OCI-LY7 (cell line): ENCODE data around the gene VIPR2. TPM values are rescaled to one million over a fixed set of nuclear protein-coding genes. Genes with fewer than 3 reads are reported as not detected.

ENCODE experiments used
- BruUV-seq: library from RNA; stranded (reverse); fragments of 400-500 nt; replicated peaks from 2 replicates; lab custom pipeline; 2021; lab: Mats Ljungman, UMichigan
- CTCF ChIA-PET: fragments of 300-600 bp; sonication (Branson Sonifier 250); formaldehyde crosslinking; loops from one replicate; lab custom pipeline; 2022; ENCODE audit warnings: antibody characterized with exemption; ENCODE audit not compliant: unreplicated experiment; lab: Charles Lee
- POLR2A ChIA-PET: fragments of 300-600 bp; sonication (Branson Sonifier 250); formaldehyde crosslinking; loops from one replicate; lab custom pipeline; 2022; ENCODE audit warnings: antibody characterized with exemption; lab: Charles Lee
- DNase-seq: peaks from one replicate; pipeline ENCODE4 v3.0.0-alpha.2; 2015; ENCODE audit warnings: low spot score
- H2AFZ ChIP-seq: fragments of 200-600 bp; sonication (generic), shearing (Covaris generic); 2 replicates; pipeline ENCODE4 v1.6.1; 2014; ENCODE audit warnings: mild to moderate bottlenecking, antibody characterized with exemption, low read length, moderate library complexity
- H3K27ac ChIP-seq: fragments of 200-600 bp; sonication (generic); 2 replicates; pipeline ENCODE4 v1.5.1; 2014; ENCODE audit warnings: mixed run types, low read depth, mild to moderate bottlenecking, moderate library complexity, low read length, inconsistent platforms; ENCODE audit not compliant: poor library complexity, severe bottlenecking
- H3K36me3 ChIP-seq: fragments of 200-600 bp; sonication (generic); 2 replicates; pipeline ENCODE4 v1.6.1; 2014; ENCODE audit warnings: mild to moderate bottlenecking, antibody characterized with exemption, low read length, moderate library complexity, mixed read lengths; ENCODE audit not compliant: insufficient read depth
- H3K4me1 ChIP-seq: fragments of 200-600 bp; sonication (generic); 2 replicates; pipeline ENCODE4 v1.5.1; 2014; ENCODE audit warnings: mild to moderate bottlenecking, low read length; ENCODE audit not compliant: insufficient read depth, poor library complexity, severe bottlenecking
- H3K4me2 ChIP-seq: fragments of 200-600 bp; sonication (generic); 2 replicates; pipeline ENCODE4 v1.6.1; 2014; ENCODE audit warnings: mild to moderate bottlenecking, low read length
- H3K4me3 ChIP-seq: fragments of 200-600 bp; sonication (generic); 2 replicates; pipeline ENCODE4 v1.5.1; 2014; ENCODE audit warnings: mild to moderate bottlenecking, low read depth, low read length; ENCODE audit not compliant: poor library complexity, severe bottlenecking
- H3K79me2 ChIP-seq: fragments of 200-600 bp; sonication (generic); 2 replicates; pipeline ENCODE4 v1.6.1; 2016; ENCODE audit warnings: low read depth, mild to moderate bottlenecking, low read length, moderate library complexity, mixed read lengths; ENCODE audit not compliant: insufficient read depth
- H3K9me2 ChIP-seq: fragments of 200-600 bp; sonication (generic); 2 replicates; pipeline ENCODE4 v1.6.1; 2016; ENCODE audit warnings: mild to moderate bottlenecking, low read length, mixed read lengths; ENCODE audit not compliant: insufficient read depth
- H3K9me3 ChIP-seq: fragments of 200-600 bp; sonication (generic); 2 replicates; pipeline ENCODE4 v1.6.1; 2014; ENCODE audit warnings: mild to moderate bottlenecking, mixed run types, low read length, mixed read lengths
- H4K20me1 ChIP-seq: fragments of 200-600 bp; sonication (generic); 2 replicates; pipeline ENCODE4 v1.6.1; 2014; ENCODE audit warnings: mild to moderate bottlenecking, antibody characterized with exemption, low read length, moderate library complexity, mixed read lengths; ENCODE audit not compliant: insufficient read depth
- CTCF ChIP-seq: fragments of 200-600 bp; sonication (generic); conservative IDR thresholded peaks from 2 replicates; pipeline ENCODE4 v1.5.1; 2014; ENCODE audit warnings: mild to moderate bottlenecking, antibody characterized with exemption, low read length, moderate library complexity, mixed read lengths
- EZH2phosphoT487 ChIP-seq: fragments of 200-600 bp; sonication (generic); IDR thresholded peaks from 2 replicates; pipeline ENCODE4 v1.6.1; 2018; ENCODE audit warnings: low read depth, borderline replicate concordance, mild to moderate bottlenecking, mixed run types, antibody characterized with exemption, low read length, moderate library complexity, mixed read lengths
- intact Hi-C: fragments of 100-400 bp; cut with micrococcal nuclease; formaldehyde crosslinking; loops from one replicate; pipeline ENCODE4 v1.10.0; 2022; ENCODE audit not compliant: unreplicated experiment
- total RNA-seq, 2 experiments: library from RNA; depleted of rRNA in 1 of 2; stranded (reverse); fragments of >200 nt in 1 of 2; shearing (Covaris generic) in 1 of 2; gene quantifications; 2 replicates each; pipeline ENCODE4 v1.2.3, GENCODE V29; 2014 to 2022

Gene VIPR2
- total RNA-seq, 2 experiments from 2014 or later: not detected

DNA sequence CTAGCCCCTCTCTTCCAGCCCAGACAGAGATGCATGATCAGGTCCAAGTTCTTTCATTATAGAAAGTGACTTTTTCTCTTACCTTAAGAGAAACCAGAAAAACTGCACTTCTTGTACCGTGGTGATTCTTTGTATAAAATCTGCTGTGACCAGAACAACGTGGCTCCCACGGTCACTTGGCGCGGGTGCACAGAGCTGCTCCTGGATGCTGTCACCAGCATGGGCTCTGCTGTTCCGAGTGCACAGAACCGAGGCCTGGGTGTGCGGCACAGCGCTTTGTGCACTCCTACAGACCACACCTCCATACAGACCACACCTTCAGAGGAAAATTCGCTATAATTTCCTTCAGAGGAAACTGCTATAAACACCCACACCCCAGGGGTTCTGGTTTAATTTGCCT lies 26.0 kb downstream of the VIPR2 start:
- H3K4me2 ChIP-seq: no peak overlapping the region
- no peaks in the 10 kb centered on the region for H3K9me3 ChIP-seq
- H4K20me1 ChIP-seq: no peaks in the 10 kb centered on the region
- no peaks in the 10 kb centered on the region for H3K4me1 ChIP-seq
- H3K9me2 ChIP-seq: no peaks in the 10 kb centered on the region
- H2AFZ ChIP-seq: no peak overlapping the region
- no peak overlapping the region for H3K27ac ChIP-seq
- no peaks in the 10 kb centered on the region for H3K79me2 ChIP-seq
- ChIA-PET CTCF (no interaction called here), POLR2A (no interaction called here)
- H3K4me3 ChIP-seq: no peak overlapping the region
- intact Hi-C loops: no loop called here
- BruUV-seq: no TSS peak
- no peak for DNase-seq
- H3K36me3 ChIP-seq: no peaks in the 10 kb centered on the region
- TF ChIP-seq CTCF (no peak), EZH2phosphoT487 (no peak)

DNA sequence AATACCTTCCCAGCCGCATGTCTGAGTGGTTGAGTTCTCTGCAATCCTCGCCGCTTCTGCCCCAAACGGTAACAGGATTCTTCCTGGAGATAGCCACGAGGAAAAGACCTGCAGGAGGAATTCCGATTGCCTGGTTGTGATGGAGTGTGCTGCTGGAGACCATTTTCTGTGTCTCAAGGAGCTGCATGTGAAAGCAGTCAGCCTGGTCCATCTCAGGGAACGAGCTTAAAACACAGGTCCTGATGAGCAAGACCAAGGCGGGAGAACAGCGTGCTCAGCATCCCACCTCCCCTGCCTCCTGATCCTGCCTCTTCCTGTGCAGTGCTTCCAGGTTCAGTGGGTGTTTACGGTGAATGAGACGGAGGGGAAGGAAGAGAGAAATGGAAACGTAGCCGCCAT lies 26.5 kb downstream of the VIPR2 start:
- Histone ChIP-seq H3K36me3 (no peaks in the 10 kb centered on the region), H3K9me2 (no peaks in the 10 kb centered on the region), H3K9me3 (no peaks in the 10 kb centered on the region), H3K4me2 (no peak overlapping the region), H4K20me1 (no peaks in the 10 kb centered on the region), H3K4me1 (no peaks in the 10 kb centered on the region), H3K27ac (no peak overlapping the region), H2AFZ (no peak overlapping the region), H3K4me3 (no peak overlapping the region), H3K79me2 (no peaks in the 10 kb centered on the region)
- no peak for DNase-seq
- TF ChIP-seq CTCF: no peak
- no peak for TF ChIP-seq EZH2phosphoT487
- ChIA-PET POLR2A (no interaction called here), CTCF (no interaction called here)
- intact Hi-C loops: no loop called here
- no TSS peak for BruUV-seq

DNA sequence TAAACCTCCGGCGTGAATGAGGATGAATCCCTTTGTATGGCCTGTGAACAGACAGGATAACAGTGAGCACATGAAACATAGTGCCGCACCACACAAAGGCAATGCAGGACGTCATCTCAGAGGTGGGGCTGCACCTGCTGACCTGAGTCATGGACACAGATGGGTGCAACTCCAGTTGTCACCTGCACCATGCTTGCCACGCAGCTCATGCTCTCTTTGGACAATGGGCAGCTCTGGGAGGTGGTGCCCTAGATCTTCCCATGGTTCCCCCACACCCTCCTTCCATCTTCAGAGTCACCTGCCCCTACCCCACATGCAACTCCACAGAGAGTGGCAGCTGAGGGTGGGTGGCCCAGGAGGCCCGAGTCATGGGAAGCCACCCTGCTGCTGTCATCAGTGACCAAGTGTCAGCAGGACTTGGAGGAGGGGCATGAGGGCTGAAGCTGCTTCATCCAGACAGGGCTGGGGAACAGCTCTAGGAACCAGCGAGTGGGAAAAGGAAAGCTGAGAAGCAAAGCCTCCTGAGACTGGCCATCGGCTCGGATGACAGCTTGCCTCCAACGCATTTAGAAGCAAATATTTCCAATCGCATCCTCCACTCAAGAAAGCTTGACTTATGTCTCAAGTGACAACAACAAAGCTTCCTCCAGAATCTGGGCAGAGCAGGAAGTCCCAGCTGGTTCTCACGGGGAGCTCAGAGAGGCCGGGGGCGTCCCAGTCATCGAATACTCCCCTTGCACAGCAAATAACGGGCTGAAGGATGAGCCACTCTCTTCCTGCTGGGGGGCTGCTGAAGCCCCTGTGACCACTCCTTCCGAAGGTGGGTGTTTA lies 27.1 kb downstream of the VIPR2 start:
- Histone ChIP-seq H2AFZ (no peak overlapping the region), H3K4me1 (no peaks in the 10 kb centered on the region), H3K27ac (no peak overlapping the region), H3K4me2 (no peak overlapping the region), H3K36me3 (no peaks in the 10 kb centered on the region), H3K9me3 (no peaks in the 10 kb centered on the region), H3K79me2 (no peaks in the 10 kb centered on the region), H3K4me3 (no peak overlapping the region), H4K20me1 (no peaks in the 10 kb centered on the region), H3K9me2 (no peaks in the 10 kb centered on the region)
- POLR2A ChIA-PET: no interaction called here
- TF ChIP-seq CTCF (no peak), EZH2phosphoT487 (no peak)
- intact Hi-C loops: no loop called here
- DNase-seq: no peak
- no TSS peak for BruUV-seq
- CTCF ChIA-PET: no interaction called here
